ENCODE measurements around the gene BOLL. TPM values are rescaled to one million over a fixed set of nuclear protein-coding genes. Genes with fewer than 3 reads are reported as not detected.
"Not testable (repeated sequence)": the region's sequence is repeated elsewhere in the genome, so short reads cannot be mapped to it uniquely, and the experiment has no call there.

The BOLL gene
- not detected in 2 replicates for total RNA-seq (2014; rRNA removed; shearing (Covaris generic); ENCODE audit: low replicate concordance)

GRCh38 chr2:197784956-197785941 lies at the start of gene BOLL:
Gene BOLL (minus strand): TSS chr2:197785319. CDS start chr2:197781850, 3,469 bp downstream.
- DNase-seq (ENCODE audit: low read depth): no peak
- in situ Hi-C loops (cut with HindIII; ENCODE audit: low pct_unique_long_range_greater_than_20kb, low sequenced_read_pairs): no loop called here

GRCh38 chr2:197834771-197835170 lies 49.7 kb upstream of the BOLL start:
- in situ Hi-C loops (cut with HindIII; ENCODE audit: low pct_unique_long_range_greater_than_20kb, low sequenced_read_pairs); DNase-seq (ENCODE audit: low read depth): not testable (repeated sequence)

GRCh38 chr2:197828464-197829135 lies 43.5 kb upstream of the BOLL start:
- DNase-seq (ENCODE audit: low read depth): no peak
- in situ Hi-C loops (cut with HindIII; ENCODE audit: low pct_unique_long_range_greater_than_20kb, low sequenced_read_pairs): no loop called here

GRCh38 chr2:197827618-197828017 lies 42.5 kb upstream of the BOLL start:
- no peak for DNase-seq (ENCODE audit: low read depth)
- in situ Hi-C loops (cut with HindIII; ENCODE audit: low pct_unique_long_range_greater_than_20kb, low sequenced_read_pairs): no loop called here

GRCh38 chr2:197822333-197822732 lies 37.2 kb upstream of the BOLL start:
- in situ Hi-C loops (cut with HindIII; ENCODE audit: low pct_unique_long_range_greater_than_20kb, low sequenced_read_pairs): no loop called here
- DNase-seq (ENCODE audit: low read depth): no peak

- DNase-seq (ENCODE audit: low read depth): no peak
- in situ Hi-C loops (cut with HindIII; ENCODE audit: low pct_unique_long_range_greater_than_20kb, low sequenced_read_pairs): no loop called here
These were observed 36.6 kb upstream of the BOLL start for GRCh38 chr2:197821550-197822289.

- in situ Hi-C loops (cut with HindIII; ENCODE audit: low pct_unique_long_range_greater_than_20kb, low sequenced_read_pairs): no loop called here
- DNase-seq (ENCODE audit: low read depth): no peak
These were observed 29.4 kb upstream of the BOLL start for GRCh38 chr2:197814526-197814925.

- peak; percentile 42 for DNase-seq (ENCODE audit: low read depth)
- in situ Hi-C loops (cut with HindIII; ENCODE audit: low pct_unique_long_range_greater_than_20kb, low sequenced_read_pairs): no loop called here
These were observed 28.1 kb upstream of the BOLL start for GRCh38 chr2:197813093-197813787.

- in situ Hi-C loops (cut with HindIII; ENCODE audit: low pct_unique_long_range_greater_than_20kb, low sequenced_read_pairs): no loop called here
- no peak for DNase-seq (ENCODE audit: low read depth)
These were observed 25.4 kb upstream of the BOLL start for GRCh38 chr2:197810491-197810890.

GRCh38 chr2:197810016-197810415 lies 24.9 kb upstream of the BOLL start:
- DNase-seq (ENCODE audit: low read depth): no peak
- in situ Hi-C loops (cut with HindIII; ENCODE audit: low pct_unique_long_range_greater_than_20kb, low sequenced_read_pairs): no loop called here

- in situ Hi-C loops (cut with HindIII; ENCODE audit: low pct_unique_long_range_greater_than_20kb, low sequenced_read_pairs): no loop called here
- DNase-seq (ENCODE audit: low read depth): no peak
These were observed 23.9 kb upstream of the BOLL start for GRCh38 chr2:197809064-197809463.

GRCh38 chr2:197805715-197806633 lies 20.9 kb upstream of the BOLL start:
- in situ Hi-C loops (cut with HindIII; ENCODE audit: low pct_unique_long_range_greater_than_20kb, low sequenced_read_pairs): no loop called here
- no peak for DNase-seq (ENCODE audit: low read depth)

GRCh38 chr2:197804758-197805714 lies 19.9 kb upstream of the BOLL start:
- in situ Hi-C loops (cut with HindIII; ENCODE audit: low pct_unique_long_range_greater_than_20kb, low sequenced_read_pairs): no loop called here
- DNase-seq (ENCODE audit: low read depth): peak; percentile 6

GRCh38 chr2:197804049-197804757 lies 19.1 kb upstream of the BOLL start, which contains the start of gene PLCL1:
Gene PLCL1 (plus strand): TSS chr2:197804593.
- DNase-seq (ENCODE audit: low read depth): peak; percentile 84
- in situ Hi-C loops (cut with HindIII; ENCODE audit: low pct_unique_long_range_greater_than_20kb, low sequenced_read_pairs): no loop called here

GRCh38 chr2:197803033-197803444 lies 17.9 kb upstream of the BOLL start:
- DNase-seq (ENCODE audit: low read depth): peak; percentile 30
- in situ Hi-C loops (cut with HindIII; ENCODE audit: low pct_unique_long_range_greater_than_20kb, low sequenced_read_pairs): no loop called here
